Measurements from ENCODE around the gene HOXB1. TPM values are rescaled to one million over a fixed set of nuclear protein-coding genes. Genes with fewer than 3 reads are reported as not detected.

The HOXB1 gene
- total and polyA plus RNA-seq, 2 of the 8 experiments (the other 6 are each of a cell fraction or from before 2014, with no cell fraction given) = not detected

DNA sequence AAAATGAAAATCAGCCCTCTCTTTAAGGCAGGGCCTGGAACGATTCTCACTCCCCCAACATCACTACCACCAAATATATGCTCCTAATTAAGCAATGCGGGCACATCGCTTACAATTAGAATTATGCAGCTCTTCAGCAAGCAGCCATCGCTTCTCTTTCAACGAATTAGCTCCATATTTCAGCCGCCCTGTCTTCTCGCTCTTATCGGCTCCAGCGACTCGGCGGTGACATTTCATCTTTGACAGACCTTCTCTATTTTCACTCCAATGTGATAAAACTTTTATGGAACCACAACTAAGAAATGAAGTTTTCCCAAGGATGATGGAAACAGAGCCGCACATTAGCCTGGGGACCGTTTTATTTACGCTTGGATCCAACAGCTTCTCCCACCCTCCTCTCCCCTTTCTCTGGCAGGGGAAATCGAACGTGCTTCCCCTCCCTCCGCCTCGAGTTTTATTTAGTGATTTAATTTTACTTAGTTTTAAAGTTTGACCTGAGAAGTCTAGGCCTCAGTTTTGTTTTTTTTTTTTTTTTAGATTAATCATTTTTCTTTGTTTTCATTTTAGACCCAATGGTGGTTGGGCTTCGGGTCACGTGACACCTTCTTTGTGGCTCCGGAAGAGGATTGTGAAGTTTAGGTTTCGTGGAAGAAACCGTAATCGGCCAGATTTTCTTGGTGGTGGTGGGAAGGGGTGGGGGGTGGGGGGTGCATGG, 17.2 kb upstream of the HOXB1 start (continued):
- TF ChIP-seq, protein P1, sequence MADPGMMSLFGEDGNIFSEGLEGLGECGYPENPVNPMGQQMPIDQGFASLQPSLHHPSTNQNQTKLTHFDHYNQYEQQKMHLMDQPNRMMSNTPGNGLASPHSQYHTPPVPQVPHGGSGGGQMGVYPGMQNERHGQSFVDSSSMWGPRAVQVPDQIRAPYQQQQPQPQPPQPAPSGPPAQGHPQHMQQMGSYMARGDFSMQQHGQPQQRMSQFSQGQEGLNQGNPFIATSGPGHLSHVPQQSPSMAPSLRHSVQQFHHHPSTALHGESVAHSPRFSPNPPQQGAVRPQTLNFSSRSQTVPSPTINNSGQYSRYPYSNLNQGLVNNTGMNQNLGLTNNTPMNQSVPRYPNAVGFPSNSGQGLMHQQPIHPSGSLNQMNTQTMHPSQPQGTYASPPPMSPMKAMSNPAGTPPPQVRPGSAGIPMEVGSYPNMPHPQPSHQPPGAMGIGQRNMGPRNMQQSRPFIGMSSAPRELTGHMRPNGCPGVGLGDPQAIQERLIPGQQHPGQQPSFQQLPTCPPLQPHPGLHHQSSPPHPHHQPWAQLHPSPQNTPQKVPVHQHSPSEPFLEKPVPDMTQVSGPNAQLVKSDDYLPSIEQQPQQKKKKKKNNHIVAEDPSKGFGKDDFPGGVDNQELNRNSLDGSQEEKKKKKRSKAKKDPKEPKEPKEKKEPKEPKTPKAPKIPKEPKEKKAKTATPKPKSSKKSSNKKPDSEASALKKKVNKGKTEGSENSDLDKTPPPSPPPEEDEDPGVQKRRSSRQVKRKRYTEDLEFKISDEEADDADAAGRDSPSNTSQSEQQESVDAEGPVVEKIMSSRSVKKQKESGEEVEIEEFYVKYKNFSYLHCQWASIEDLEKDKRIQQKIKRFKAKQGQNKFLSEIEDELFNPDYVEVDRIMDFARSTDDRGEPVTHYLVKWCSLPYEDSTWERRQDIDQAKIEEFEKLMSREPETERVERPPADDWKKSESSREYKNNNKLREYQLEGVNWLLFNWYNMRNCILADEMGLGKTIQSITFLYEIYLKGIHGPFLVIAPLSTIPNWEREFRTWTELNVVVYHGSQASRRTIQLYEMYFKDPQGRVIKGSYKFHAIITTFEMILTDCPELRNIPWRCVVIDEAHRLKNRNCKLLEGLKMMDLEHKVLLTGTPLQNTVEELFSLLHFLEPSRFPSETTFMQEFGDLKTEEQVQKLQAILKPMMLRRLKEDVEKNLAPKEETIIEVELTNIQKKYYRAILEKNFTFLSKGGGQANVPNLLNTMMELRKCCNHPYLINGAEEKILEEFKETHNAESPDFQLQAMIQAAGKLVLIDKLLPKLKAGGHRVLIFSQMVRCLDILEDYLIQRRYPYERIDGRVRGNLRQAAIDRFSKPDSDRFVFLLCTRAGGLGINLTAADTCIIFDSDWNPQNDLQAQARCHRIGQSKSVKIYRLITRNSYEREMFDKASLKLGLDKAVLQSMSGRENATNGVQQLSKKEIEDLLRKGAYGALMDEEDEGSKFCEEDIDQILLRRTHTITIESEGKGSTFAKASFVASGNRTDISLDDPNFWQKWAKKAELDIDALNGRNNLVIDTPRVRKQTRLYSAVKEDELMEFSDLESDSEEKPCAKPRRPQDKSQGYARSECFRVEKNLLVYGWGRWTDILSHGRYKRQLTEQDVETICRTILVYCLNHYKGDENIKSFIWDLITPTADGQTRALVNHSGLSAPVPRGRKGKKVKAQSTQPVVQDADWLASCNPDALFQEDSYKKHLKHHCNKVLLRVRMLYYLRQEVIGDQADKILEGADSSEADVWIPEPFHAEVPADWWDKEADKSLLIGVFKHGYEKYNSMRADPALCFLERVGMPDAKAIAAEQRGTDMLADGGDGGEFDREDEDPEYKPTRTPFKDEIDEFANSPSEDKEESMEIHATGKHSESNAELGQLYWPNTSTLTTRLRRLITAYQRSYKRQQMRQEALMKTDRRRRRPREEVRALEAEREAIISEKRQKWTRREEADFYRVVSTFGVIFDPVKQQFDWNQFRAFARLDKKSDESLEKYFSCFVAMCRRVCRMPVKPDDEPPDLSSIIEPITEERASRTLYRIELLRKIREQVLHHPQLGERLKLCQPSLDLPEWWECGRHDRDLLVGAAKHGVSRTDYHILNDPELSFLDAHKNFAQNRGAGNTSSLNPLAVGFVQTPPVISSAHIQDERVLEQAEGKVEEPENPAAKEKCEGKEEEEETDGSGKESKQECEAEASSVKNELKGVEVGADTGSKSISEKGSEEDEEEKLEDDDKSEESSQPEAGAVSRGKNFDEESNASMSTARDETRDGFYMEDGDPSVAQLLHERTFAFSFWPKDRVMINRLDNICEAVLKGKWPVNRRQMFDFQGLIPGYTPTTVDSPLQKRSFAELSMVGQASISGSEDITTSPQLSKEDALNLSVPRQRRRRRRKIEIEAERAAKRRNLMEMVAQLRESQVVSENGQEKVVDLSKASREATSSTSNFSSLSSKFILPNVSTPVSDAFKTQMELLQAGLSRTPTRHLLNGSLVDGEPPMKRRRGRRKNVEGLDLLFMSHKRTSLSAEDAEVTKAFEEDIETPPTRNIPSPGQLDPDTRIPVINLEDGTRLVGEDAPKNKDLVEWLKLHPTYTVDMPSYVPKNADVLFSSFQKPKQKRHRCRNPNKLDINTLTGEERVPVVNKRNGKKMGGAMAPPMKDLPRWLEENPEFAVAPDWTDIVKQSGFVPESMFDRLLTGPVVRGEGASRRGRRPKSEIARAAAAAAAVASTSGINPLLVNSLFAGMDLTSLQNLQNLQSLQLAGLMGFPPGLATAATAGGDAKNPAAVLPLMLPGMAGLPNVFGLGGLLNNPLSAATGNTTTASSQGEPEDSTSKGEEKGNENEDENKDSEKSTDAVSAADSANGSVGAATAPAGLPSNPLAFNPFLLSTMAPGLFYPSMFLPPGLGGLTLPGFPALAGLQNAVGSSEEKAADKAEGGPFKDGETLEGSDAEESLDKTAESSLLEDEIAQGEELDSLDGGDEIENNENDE (IDR thresholded peaks at IDR 0.05; ENCODE audit: insufficient replicate concordance, low read length) = no peak
- TF ChIP-seq BACH1 (IDR thresholded peaks at IDR 0.05; ENCODE audit: low read length) (no peak), TAF1 (IDR thresholded peaks at IDR 0.05; ENCODE audit: low read depth, low read length) (no peak), ASH2L (IDR thresholded peaks at IDR 0.05; ENCODE audit: low read length) (no peak), EP300 (IDR thresholded peaks at IDR 0.05; ENCODE audit: borderline replicate concordance in 1 of 2, low read depth in 2 of 2, low read length in 2 of 2) (no peak), RXRA (IDR thresholded peaks at IDR 0.05; ENCODE audit: insufficient read depth, low read depth, low read length) (no peak), POU5F1 (IDR thresholded peaks at IDR 0.05; ENCODE audit: low read depth, low read length) (no peak), SP4 (IDR thresholded peaks at IDR 0.05; ENCODE audit: low read length) (no peak), SUZ12 (IDR thresholded peaks at IDR 0.05; ENCODE audit: low read length) (peak; percentile 21; the same call in 1 of the 2 replicates), PHF8 (conservative IDR thresholded peaks at IDR 0.05; ENCODE audit: low read depth, low read length) (no peak)
- TF ChIP-seq, protein P2, sequence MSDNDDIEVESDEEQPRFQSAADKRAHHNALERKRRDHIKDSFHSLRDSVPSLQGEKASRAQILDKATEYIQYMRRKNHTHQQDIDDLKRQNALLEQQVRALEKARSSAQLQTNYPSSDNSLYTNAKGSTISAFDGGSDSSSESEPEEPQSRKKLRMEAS (IDR thresholded peaks at IDR 0.05) = no peak
